HG02973 (cell line): ENCODE data around the gene ECHS1.

Source experiments
- ATAC-seq: cut with Tn5 transposase; IDR thresholded peaks from one replicate; pipeline ENCODE4 v1.9.1; 2021; ENCODE audit warnings: moderate library complexity; ENCODE audit not compliant: unreplicated experiment

Gene ECHS1

GRCh38 chr10:133343558-133343957 lies 29.6 kb downstream of the ECHS1 start:
- no peak for ATAC-seq

GRCh38 chr10:133342942-133343341 lies 30.2 kb downstream of the ECHS1 start:
- no peak for ATAC-seq

GRCh38 chr10:133341983-133342382 lies 31.2 kb downstream of the ECHS1 start:
- ATAC-seq = no peak

GRCh38 chr10:133339708-133340380 lies 33.3 kb downstream of the ECHS1 start:
- no peak for ATAC-seq

GRCh38 chr10:133338080-133339071 lies 34.8 kb downstream of the ECHS1 start:
- ATAC-seq = no peak

GRCh38 chr10:133337370-133337725 lies 35.8 kb downstream of the ECHS1 start:
- ATAC-seq = no peak

- ATAC-seq = no peak
These were observed 36.4 kb downstream of the ECHS1 start, which contains the start of gene CALY for GRCh38 chr10:133336577-133337369. Gene CALY (minus strand): TSS chr10:133336896. CDS start chr10:133328989, 7,907 bp downstream.

GRCh38 chr10:133336118-133336576 lies 37.0 kb downstream of the ECHS1 start:
- no peak for ATAC-seq

- no peak for ATAC-seq
These were observed 37.7 kb downstream of the ECHS1 start for GRCh38 chr10:133335246-133336117.

- no peak for ATAC-seq
These were observed 38.5 kb downstream of the ECHS1 start for GRCh38 chr10:133334503-133335245.

GRCh38 chr10:133332936-133333699 lies 40.0 kb downstream of the ECHS1 start:
- ATAC-seq = no peak

- ATAC-seq = no peak
These were observed 43.5 kb downstream of the ECHS1 start for GRCh38 chr10:133329491-133330202.

- ATAC-seq = no peak
These were observed 44.5 kb downstream of the ECHS1 start for GRCh38 chr10:133328358-133329343.

- ATAC-seq = no peak
These were observed 45.4 kb downstream of the ECHS1 start for GRCh38 chr10:133327651-133328357.

GRCh38 chr10:133326745-133327650 lies 46.2 kb downstream of the ECHS1 start:
- no peak for ATAC-seq
